ENCODE results near the gene RPL12. TPM values are rescaled to one million over a fixed set of nuclear protein-coding genes. Genes with fewer than 3 reads are reported as not detected.
A peak's percentile ranks its signal among the peaks of the same experiment; 100 is the strongest.

The RPL12 gene
- total and polyA plus RNA-seq, 2 of the 13 experiments (the other 11 are each of a cell fraction or from before 2014, with no cell fraction given), result 1,551 to 2,590 TPM

DNA sequence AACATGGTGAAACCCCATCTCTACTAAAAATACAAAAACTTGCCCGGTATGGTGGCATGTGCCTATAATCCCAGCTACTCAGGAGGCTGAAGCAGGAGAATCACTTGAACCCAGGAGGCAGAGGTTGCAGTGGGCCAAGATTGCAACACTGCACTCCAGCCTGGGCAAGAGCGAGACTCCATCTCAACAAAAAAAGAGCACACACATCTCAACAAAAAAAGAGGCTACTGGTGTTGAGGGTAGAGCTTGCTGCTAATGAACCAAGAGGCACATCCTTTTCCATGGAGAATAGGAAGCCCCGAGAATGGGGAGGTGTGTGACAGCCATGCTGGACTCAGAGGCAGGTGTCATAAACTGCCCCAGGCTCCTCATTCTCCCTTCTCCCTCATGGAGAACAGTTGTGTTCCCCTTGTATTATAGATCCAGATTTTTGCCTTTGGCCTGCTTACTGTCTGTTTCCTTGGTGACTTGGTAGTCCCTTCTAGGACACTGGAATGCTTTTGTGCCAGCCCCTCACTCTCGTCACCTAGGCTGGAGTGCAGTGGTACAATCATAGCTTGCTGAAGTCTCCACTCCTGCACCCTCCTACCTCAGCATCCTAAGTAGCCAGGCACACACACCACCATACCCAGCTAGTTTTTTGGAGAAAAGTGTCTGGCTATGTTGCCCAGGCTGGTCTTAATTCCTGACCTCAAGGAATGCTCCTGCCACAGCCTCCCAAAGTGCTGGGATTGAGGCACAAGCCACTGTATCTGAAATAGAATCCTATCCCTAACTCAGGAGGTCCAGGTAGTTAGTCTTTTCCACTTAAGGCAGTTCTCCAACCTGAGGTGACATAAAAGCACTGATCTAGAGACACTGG is 5.1 kb downstream of the RPL12 start (continued):
- TF ChIP-seq POLR2AphosphoS5 (IDR thresholded peaks at IDR 0.05; ENCODE audit: low read depth, low read length), result peak; percentile 43
- peak; percentile 44; the same call in 1 of the 2 replicates for TF ChIP-seq ZC3H13 (CRISPR knock-in tag; IDR thresholded peaks at IDR 0.05)
- TF ChIP-seq IRF2 (CRISPR knock-in tag; IDR thresholded peaks at IDR 0.05), result 0 out of 2 replicates have a peak, but pooled peaks have one; percentile 30
- no peak for TF ChIP-seq MIXL1 (CRISPR knock-in tag; IDR thresholded peaks at IDR 0.05)
- TF ChIP-seq ZKSCAN5 (CRISPR knock-in tag; IDR thresholded peaks at IDR 0.05), result no peak
- 0 out of 2 replicates have a peak, but pooled peaks have one; percentile 21 for TF ChIP-seq ZNF543 (CRISPR knock-in tag; IDR thresholded peaks at IDR 0.05)
- TF ChIP-seq ZNF770 (CRISPR knock-in tag; IDR thresholded peaks at IDR 0.05), result no peak
- TF ChIP-seq, protein P1, sequence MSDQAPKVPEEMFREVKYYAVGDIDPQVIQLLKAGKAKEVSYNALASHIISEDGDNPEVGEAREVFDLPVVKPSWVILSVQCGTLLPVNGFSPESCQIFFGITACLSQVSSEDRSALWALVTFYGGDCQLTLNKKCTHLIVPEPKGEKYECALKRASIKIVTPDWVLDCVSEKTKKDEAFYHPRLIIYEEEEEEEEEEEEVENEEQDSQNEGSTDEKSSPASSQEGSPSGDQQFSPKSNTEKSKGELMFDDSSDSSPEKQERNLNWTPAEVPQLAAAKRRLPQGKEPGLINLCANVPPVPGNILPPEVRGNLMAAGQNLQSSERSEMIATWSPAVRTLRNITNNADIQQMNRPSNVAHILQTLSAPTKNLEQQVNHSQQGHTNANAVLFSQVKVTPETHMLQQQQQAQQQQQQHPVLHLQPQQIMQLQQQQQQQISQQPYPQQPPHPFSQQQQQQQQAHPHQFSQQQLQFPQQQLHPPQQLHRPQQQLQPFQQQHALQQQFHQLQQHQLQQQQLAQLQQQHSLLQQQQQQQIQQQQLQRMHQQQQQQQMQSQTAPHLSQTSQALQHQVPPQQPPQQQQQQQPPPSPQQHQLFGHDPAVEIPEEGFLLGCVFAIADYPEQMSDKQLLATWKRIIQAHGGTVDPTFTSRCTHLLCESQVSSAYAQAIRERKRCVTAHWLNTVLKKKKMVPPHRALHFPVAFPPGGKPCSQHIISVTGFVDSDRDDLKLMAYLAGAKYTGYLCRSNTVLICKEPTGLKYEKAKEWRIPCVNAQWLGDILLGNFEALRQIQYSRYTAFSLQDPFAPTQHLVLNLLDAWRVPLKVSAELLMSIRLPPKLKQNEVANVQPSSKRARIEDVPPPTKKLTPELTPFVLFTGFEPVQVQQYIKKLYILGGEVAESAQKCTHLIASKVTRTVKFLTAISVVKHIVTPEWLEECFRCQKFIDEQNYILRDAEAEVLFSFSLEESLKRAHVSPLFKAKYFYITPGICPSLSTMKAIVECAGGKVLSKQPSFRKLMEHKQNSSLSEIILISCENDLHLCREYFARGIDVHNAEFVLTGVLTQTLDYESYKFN (CRISPR knock-in tag; conservative IDR thresholded peaks at IDR 0.05), result no peak
- TF ChIP-seq, protein P2, sequence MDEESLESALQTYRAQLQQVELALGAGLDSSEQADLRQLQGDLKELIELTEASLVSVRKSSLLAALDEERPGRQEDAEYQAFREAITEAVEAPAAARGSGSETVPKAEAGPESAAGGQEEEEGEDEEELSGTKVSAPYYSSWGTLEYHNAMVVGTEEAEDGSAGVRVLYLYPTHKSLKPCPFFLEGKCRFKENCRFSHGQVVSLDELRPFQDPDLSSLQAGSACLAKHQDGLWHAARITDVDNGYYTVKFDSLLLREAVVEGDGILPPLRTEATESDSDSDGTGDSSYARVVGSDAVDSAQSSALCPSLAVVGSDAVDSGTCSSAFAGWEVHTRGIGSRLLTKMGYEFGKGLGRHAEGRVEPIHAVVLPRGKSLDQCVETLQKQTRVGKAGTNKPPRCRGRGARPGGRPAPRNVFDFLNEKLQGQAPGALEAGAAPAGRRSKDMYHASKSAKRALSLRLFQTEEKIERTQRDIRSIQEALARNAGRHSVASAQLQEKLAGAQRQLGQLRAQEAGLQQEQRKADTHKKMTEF (CRISPR knock-in tag; IDR thresholded peaks at IDR 0.05), result 0 out of 2 replicates have a peak, but pooled peaks have one; percentile 18
- TF ChIP-seq, protein P3, sequence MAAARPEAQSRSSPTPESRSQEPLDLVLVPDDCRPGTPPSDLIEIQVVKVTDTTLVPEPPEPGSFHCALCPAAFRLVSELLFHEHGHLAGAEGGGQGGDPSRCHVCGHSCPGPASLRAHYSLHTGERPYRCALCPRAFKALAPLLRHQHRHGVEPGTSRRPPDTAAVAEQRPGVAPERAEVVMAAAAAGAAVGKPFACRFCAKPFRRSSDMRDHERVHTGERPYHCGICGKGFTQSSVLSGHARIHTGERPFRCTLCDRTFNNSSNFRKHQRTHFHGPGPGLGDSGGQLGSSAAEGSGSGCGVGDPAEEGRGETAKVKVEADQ (CRISPR knock-in tag; IDR thresholded peaks at IDR 0.05; ENCODE audit: borderline replicate concordance), result 0 out of 2 replicates have a peak, but pooled peaks have one; percentile 20
- TF ChIP-seq ATF4 (CRISPR knock-in tag; IDR thresholded peaks at IDR 0.05), result no peak
- 0 out of 2 replicates have a peak, but pooled peaks have one; percentile 1 for TF ChIP-seq HMGXB3 (CRISPR knock-in tag; IDR thresholded peaks at IDR 0.05; ENCODE audit: borderline replicate concordance)
- TF ChIP-seq ZSCAN29 (CRISPR knock-in tag; conservative IDR thresholded peaks at IDR 0.05), result no peak
- 0 out of 2 replicates have a peak, but pooled peaks have one; percentile 49 for TF ChIP-seq JUNB (CRISPR knock-in tag; IDR thresholded peaks at IDR 0.05; ENCODE audit: borderline replicate concordance)

All from HepG2 (cell line).